A549 (cell line): ENCODE data around the gene DPM1.

Experiments
- CHD4 ChIP-seq: fragments of 200-600 bp; sonication (generic); IDR thresholded peaks from 2 replicates; pipeline ENCODE4 v1.6.1; 2016; ENCODE audit warnings: antibody characterized with exemption, mild to moderate bottlenecking, borderline replicate concordance
- EP300 ChIP-seq, 2 experiments: fragments of >200 bp; sonication (Bioruptor Twin); formaldehyde crosslinking; IDR thresholded peaks; 2 replicates in 1 of 2; 3 replicates in 1 of 2; pipeline ENCODE4 v1.6.1; 2016 to 2017
- ZFP36 ChIP-seq: fragments of 450-650 bp; IDR thresholded peaks from 2 replicates; pipeline ENCODE4 v1.6.1; 2014; ENCODE audit warnings: borderline replicate concordance; ENCODE audit not compliant: partially characterized antibody
- TF ChIP-seq, protein P1 (sequence below): fragments of >200 bp; sonication (Bioruptor Twin); formaldehyde crosslinking; IDR thresholded peaks from 3 replicates; pipeline ENCODE4 v1.5.1; 2016
- TF ChIP-seq, protein P2 (sequence below): fragments of 450-650 bp; IDR thresholded peaks from 2 replicates; pipeline ENCODE4 v1.6.1; 2014; ENCODE audit warnings: antibody characterized with exemption
- TF ChIP-seq, protein P3 (sequence below): fragments of 250-450 bp; sonication (Bioruptor Pico); IDR thresholded peaks from 2 replicates; pipeline ENCODE4 v1.5.0; 2020; ENCODE audit warnings: low read depth, mild to moderate bottlenecking, moderate library complexity

DNA sequence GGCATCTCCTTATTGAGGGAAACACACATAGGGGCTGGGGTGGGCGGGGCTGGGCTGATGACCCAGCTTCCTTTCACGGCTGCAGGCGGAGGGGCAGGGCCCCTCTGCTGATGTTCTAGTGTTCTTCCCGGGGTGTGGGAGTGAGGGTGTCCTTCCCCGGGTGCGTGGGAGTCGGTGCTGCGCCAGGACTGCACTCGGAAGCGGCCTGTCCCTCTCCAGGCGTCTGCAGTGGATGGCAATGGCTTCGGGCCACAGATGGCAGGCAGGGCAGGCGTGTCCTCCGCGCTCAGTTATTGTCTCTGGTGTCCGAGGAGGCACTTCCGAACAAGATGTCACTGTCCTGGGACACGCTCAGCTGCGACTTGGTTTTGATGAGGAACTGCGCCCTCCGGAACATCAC, 45.4 kb upstream of the DPM1 start:
- TF ChIP-seq, protein P1, sequence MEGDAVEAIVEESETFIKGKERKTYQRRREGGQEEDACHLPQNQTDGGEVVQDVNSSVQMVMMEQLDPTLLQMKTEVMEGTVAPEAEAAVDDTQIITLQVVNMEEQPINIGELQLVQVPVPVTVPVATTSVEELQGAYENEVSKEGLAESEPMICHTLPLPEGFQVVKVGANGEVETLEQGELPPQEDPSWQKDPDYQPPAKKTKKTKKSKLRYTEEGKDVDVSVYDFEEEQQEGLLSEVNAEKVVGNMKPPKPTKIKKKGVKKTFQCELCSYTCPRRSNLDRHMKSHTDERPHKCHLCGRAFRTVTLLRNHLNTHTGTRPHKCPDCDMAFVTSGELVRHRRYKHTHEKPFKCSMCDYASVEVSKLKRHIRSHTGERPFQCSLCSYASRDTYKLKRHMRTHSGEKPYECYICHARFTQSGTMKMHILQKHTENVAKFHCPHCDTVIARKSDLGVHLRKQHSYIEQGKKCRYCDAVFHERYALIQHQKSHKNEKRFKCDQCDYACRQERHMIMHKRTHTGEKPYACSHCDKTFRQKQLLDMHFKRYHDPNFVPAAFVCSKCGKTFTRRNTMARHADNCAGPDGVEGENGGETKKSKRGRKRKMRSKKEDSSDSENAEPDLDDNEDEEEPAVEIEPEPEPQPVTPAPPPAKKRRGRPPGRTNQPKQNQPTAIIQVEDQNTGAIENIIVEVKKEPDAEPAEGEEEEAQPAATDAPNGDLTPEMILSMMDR = no peak
- TF ChIP-seq ZFP36 = no peak
- no peak for TF ChIP-seq EP300 (IDR thresholded peaks at IDR 0.05)
- TF ChIP-seq, protein P2, sequence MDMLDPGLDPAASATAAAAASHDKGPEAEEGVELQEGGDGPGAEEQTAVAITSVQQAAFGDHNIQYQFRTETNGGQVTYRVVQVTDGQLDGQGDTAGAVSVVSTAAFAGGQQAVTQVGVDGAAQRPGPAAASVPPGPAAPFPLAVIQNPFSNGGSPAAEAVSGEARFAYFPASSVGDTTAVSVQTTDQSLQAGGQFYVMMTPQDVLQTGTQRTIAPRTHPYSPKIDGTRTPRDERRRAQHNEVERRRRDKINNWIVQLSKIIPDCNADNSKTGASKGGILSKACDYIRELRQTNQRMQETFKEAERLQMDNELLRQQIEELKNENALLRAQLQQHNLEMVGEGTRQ = no peak
- TF ChIP-seq CHD4 = no peak
- TF ChIP-seq, protein P3, sequence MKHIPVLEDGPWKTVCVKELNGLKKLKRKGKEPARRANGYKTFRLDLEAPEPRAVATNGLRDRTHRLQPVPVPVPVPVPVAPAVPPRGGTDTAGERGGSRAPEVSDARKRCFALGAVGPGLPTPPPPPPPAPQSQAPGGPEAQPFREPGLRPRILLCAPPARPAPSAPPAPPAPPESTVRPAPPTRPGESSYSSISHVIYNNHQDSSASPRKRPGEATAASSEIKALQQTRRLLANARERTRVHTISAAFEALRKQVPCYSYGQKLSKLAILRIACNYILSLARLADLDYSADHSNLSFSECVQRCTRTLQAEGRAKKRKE (CRISPR knock-in tag) = no peak
